Activated CD4-positive, alpha-beta T cell treated with anti-CD3 and anti-CD28 coated beads, Interleukin-2, amount 10 ng/mL, durations not matched to agents 7 days and 5 days (primary cell): ENCODE results near the gene CPLX4. TPM values are rescaled to one million over a fixed set of nuclear protein-coding genes. Genes with fewer than 3 reads are reported as not detected.

ENCODE experiments used
- CTCF ChIA-PET: fragments of 350-600 bp; sonication (Branson Sonifier 250); formaldehyde crosslinking; loops from one replicate; lab custom pipeline; 2021; ENCODE audit warnings: antibody characterized with exemption; lab: Charles Lee
- POLR2A ChIA-PET: fragments of 350-600 bp; sonication (Branson Sonifier 250); formaldehyde crosslinking; loops from one replicate; lab custom pipeline; 2021; ENCODE audit warnings: antibody characterized with exemption; lab: Charles Lee
- DNase-seq: peaks from one replicate; pipeline ENCODE4 v3.0.0-alpha.2; 2020
- H3K27ac Mint-ChIP-seq: one replicate; pipeline ENCODE4 v1.8.0; 2021; ENCODE audit warnings: mild to moderate bottlenecking, moderate library complexity, mixed read lengths
- H3K27me3 Mint-ChIP-seq: one replicate; pipeline ENCODE4 v1.8.0; 2021; ENCODE audit warnings: mixed read lengths
- H3K36me3 Mint-ChIP-seq: one replicate; pipeline ENCODE4 v1.8.0; 2021; ENCODE audit warnings: low read depth, mixed read lengths
- H3K4me1 Mint-ChIP-seq: one replicate; pipeline ENCODE4 v1.8.0; 2021; ENCODE audit warnings: mixed read lengths
- H3K4me3 Mint-ChIP-seq: one replicate; pipeline ENCODE4 v1.8.0; 2021; ENCODE audit warnings: mild to moderate bottlenecking, moderate library complexity, mixed read lengths
- H3K9me3 Mint-ChIP-seq: one replicate; pipeline ENCODE4 v1.8.0; 2021; ENCODE audit warnings: mixed read lengths
- total RNA-seq, 2 experiments: library from RNA; stranded (reverse); gene quantifications; one replicate each; pipeline ENCODE4 v1.2.3, GENCODE V29; 2021

CPLX4 gene, protein sequence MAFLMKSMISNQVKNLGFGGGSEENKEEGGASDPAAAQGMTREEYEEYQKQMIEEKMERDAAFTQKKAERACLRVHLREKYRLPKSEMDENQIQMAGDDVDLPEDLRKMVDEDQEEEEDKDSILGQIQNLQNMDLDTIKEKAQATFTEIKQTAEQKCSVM
- total RNA-seq = not detected

- Mint-ChIP-seq H3K9me3 (no peaks in the 10 kb centered on the region), H3K27ac (no peak within 1 kb of the TSS), H3K36me3 (no peaks in the 10 kb centered on the region), H3K27me3 (peaks cover 29% of the 10 kb centered on the region), H3K4me1 (no peaks in the 10 kb centered on the region), H3K4me3 (no peak within 1 kb of the TSS)
- ChIA-PET CTCF (no interaction called here), POLR2A (no interaction called here)
- DNase-seq = no peak
These were observed at the start of gene CPLX4 for GRCh38 chr18:59318460-59319050. CPLX4 (minus strand) TSS chr18:59318649; CDS start chr18:59318462, 187 bp downstream.

GRCh38 chr18:59360381-59360780 is 41.9 kb upstream of the CPLX4 start:
- Mint-ChIP-seq H3K27ac (no peak overlapping the region), H3K36me3 (peaks cover 6% of the 10 kb centered on the region), H3K4me3 (peak overlapping the region; percentile 87), H3K27me3 (peaks cover 4% of the 10 kb centered on the region), H3K9me3 (no peaks in the 10 kb centered on the region), H3K4me1 (peaks cover 36% of the 10 kb centered on the region)
- CTCF ChIA-PET = no interaction called here
- POLR2A ChIA-PET = no interaction called here
- DNase-seq = no peak

- Mint-ChIP-seq H3K27ac (peak overlapping the region; percentile 72), H3K4me1 (peaks cover 43% of the 10 kb centered on the region)
- POLR2A ChIA-PET = no interaction called here
These were observed 41.1 kb upstream of the CPLX4 start for GRCh38 chr18:59359576-59359952.

GRCh38 chr18:59358712-59359575 is 40.5 kb upstream of the CPLX4 start, which contains the start of gene LMAN1:
LMAN1 (minus strand) TSS chr18:59359265; CDS start chr18:59359244, 21 bp downstream.
- H3K4me3 Mint-ChIP-seq = peak within 1 kb of the TSS; percentile 87
- H3K9me3 Mint-ChIP-seq = no peaks in the 10 kb centered on the region
- CTCF ChIA-PET = interaction anchor here (1.5 kb wide), 1 partner anchor 11 kb away, joined by 3 read pairs; no protein-coding TSS in a partner anchor
- H3K27me3 Mint-ChIP-seq = peaks cover 2% of the 10 kb centered on the region
- DNase-seq = peak; percentile 89
- peaks cover 14% of the 10 kb centered on the region for H3K36me3 Mint-ChIP-seq
- POLR2A ChIA-PET = no interaction called here
- peak within 1 kb of the TSS; percentile 95 for H3K27ac Mint-ChIP-seq
- peaks cover 43% of the 10 kb centered on the region for H3K4me1 Mint-ChIP-seq

More at GRCh38 chr18:59359576-59359952, 41.1 kb upstream of the CPLX4 start:
- no peak for DNase-seq
- peak overlapping the region; percentile 87 for H3K4me3 Mint-ChIP-seq
- H3K27me3 Mint-ChIP-seq = peaks cover 3% of the 10 kb centered on the region
- peaks cover 13% of the 10 kb centered on the region for H3K36me3 Mint-ChIP-seq
- no peaks in the 10 kb centered on the region for H3K9me3 Mint-ChIP-seq
- CTCF ChIA-PET = interaction anchor here (0.8 to 1.5 kb wide), 2 partner anchors 10 to 43 kb away, joined by 3 read pairs; no protein-coding TSS in a partner anchor

- Mint-ChIP-seq H3K36me3 (peaks cover 15% of the 10 kb centered on the region), H3K9me3 (no peaks in the 10 kb centered on the region), H3K27ac (peak overlapping the region; percentile 95), H3K4me1 (peaks cover 44% of the 10 kb centered on the region), H3K4me3 (peak overlapping the region; percentile 87), H3K27me3 (peaks cover 2% of the 10 kb centered on the region)
- DNase-seq = no peak
- ChIA-PET CTCF (no interaction called here), POLR2A (no interaction called here)
These were observed 39.9 kb upstream of the CPLX4 start for GRCh38 chr18:59358414-59358711.

GRCh38 chr18:59357928-59358327 is 39.5 kb upstream of the CPLX4 start:
- peaks cover 19% of the 10 kb centered on the region for H3K36me3 Mint-ChIP-seq
- POLR2A ChIA-PET = no interaction called here

DNA sequence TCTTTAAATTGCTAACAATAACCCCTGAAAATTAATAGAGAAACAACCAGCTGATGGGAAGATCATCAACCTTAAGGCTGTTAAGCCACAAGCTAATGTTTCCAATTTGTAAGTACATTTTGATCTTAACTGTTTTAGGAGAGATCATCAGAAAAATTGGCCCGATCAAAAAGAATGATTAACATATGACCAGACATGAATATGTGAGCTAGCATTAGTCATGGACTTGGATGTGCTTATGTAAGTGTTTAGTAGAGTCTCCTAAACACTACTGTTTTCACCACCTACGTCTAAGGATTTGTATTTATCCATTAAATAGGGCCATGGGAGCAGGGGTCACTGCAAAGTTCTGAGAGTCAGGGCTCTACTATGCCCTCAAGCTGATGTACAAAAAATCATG is 36.3 kb upstream of the CPLX4 start:
- Mint-ChIP-seq H3K36me3 (peaks cover 42% of the 10 kb centered on the region), H3K4me1 (peaks cover 52% of the 10 kb centered on the region), H3K27me3 (no peaks in the 10 kb centered on the region), H3K9me3 (no peaks in the 10 kb centered on the region), H3K27ac (no peak overlapping the region), H3K4me3 (no peak overlapping the region)
- DNase-seq = no peak
- CTCF ChIA-PET = interaction anchor here (1.0 kb wide), 1 partner anchor 24 kb away, joined by 3 read pairs; no protein-coding TSS in a partner anchor
- POLR2A ChIA-PET = no interaction called here

More at GRCh38 chr18:59357928-59358327, 39.5 kb upstream of the CPLX4 start:
- peak overlapping the region; percentile 95 for H3K27ac Mint-ChIP-seq
- no peaks in the 10 kb centered on the region for H3K27me3 Mint-ChIP-seq
- CTCF ChIA-PET = no interaction called here
- peak overlapping the region; percentile 87 for H3K4me3 Mint-ChIP-seq
- no peak for DNase-seq
- H3K4me1 Mint-ChIP-seq = peaks cover 49% of the 10 kb centered on the region
- no peaks in the 10 kb centered on the region for H3K9me3 Mint-ChIP-seq

DNA sequence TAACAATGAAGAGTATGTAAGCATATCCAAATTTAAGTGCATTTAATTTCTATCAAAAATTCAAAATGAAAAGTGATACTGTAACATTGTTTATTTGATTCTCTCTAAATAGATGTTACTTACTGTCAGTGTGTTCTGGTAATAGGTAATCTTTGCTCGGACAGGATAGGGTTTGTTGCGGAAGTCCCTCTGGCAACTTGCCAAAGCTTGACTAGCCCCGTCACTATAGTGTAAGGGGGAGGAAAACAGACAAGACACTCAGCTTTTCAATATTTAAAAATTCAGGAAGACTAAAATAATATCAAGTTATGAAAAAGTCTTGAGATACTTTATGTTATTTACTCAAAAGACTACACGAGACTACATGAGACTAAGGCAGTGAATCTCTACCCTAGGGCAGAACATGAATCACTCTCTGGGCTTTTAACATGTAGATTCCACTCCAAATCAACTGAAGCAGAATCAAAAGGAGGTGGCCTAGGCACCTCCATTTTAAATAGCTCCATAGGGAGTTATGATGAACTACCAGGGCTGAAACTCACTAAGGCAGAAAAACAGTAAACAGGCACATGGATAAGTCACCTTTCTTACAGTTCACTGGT is 34.7 kb upstream of the CPLX4 start:
- Mint-ChIP-seq H3K27me3 (no peaks in the 10 kb centered on the region), H3K4me1 (peaks cover 46% of the 10 kb centered on the region), H3K27ac (no peak overlapping the region), H3K9me3 (no peaks in the 10 kb centered on the region), H3K4me3 (no peak overlapping the region), H3K36me3 (peaks cover 54% of the 10 kb centered on the region)
- ChIA-PET POLR2A (no interaction called here), CTCF (interaction anchor here (2.0 kb wide), 1 partner anchor 20 kb away, joined by 5 read pairs; no protein-coding TSS in a partner anchor)
- no peak for DNase-seq

DNA sequence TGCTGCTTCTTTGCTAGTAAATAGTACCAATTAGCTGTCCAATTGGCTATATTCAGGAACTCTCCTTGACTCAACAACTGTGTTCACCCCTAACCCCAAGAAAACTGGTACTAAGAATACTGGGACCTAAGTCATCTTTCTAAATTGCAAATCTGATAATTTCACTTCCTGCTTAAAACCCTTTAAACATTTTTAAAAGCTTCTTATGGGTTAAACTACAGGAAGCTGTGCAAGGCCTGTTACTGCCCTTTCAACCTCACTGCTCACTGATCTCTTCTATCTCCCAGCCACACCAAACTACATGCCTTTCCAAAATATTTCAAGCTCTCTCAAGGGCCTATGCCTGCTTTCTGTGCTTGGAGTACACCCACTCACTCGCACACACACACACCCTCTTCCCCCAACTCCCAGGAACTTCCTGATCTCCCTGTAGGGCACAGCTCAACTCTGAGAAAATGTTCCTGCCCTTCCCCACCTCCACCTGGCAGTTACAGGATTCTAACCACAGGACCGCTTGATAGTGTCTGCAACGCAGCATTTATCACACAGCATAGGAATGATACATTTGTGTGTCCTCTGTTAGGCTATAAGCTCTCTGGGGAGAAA is 33.9 kb upstream of the CPLX4 start:
- H3K4me1 Mint-ChIP-seq = peaks cover 41% of the 10 kb centered on the region
- no peak overlapping the region for H3K4me3 Mint-ChIP-seq
- DNase-seq = no peak
- ChIA-PET POLR2A (no interaction called here), CTCF (interaction anchor here (0.6 to 2.0 kb wide), 5 partner anchors 12 to 562 kb away, joined by 3 to 5 read pairs (median 4); no protein-coding TSS in a partner anchor)
- peak overlapping the region; percentile 62 for H3K27ac Mint-ChIP-seq
- peaks cover 59% of the 10 kb centered on the region for H3K36me3 Mint-ChIP-seq
- no peaks in the 10 kb centered on the region for H3K27me3 Mint-ChIP-seq
- H3K9me3 Mint-ChIP-seq = no peaks in the 10 kb centered on the region

GRCh38 chr18:59345556-59345955 is 27.1 kb upstream of the CPLX4 start:
- DNase-seq = no peak
- CTCF ChIA-PET = no interaction called here
- H3K4me3 Mint-ChIP-seq = no peak overlapping the region
- peaks cover 78% of the 10 kb centered on the region for H3K36me3 Mint-ChIP-seq
- H3K27me3 Mint-ChIP-seq = no peaks in the 10 kb centered on the region
- POLR2A ChIA-PET = no interaction called here
- peaks cover 31% of the 10 kb centered on the region for H3K4me1 Mint-ChIP-seq
- H3K27ac Mint-ChIP-seq = no peak overlapping the region
- H3K9me3 Mint-ChIP-seq = peaks cover 17% of the 10 kb centered on the region

DNA sequence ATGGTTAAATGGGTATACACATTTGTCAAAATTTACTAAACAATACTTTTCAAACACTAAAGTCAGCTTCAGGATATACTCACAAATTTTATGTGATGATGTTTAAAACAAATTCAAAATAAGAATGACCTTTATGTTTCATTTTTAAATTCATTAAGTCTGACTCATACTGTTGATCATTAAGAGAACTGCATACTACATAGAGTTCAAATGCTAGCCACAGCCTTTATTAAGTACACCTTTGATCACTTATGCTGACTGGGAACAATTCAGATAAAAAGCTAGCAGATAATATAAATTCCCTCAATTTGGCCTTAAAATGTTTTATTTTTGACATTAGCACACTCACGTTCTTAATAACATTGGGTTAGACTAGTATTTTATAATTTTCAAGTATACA is 26.5 kb upstream of the CPLX4 start:
- Mint-ChIP-seq H3K36me3 (peaks cover 83% of the 10 kb centered on the region), H3K4me1 (peaks cover 31% of the 10 kb centered on the region), H3K27me3 (no peaks in the 10 kb centered on the region), H3K9me3 (peaks cover 20% of the 10 kb centered on the region), H3K27ac (no peak overlapping the region), H3K4me3 (no peak overlapping the region)
- no peak for DNase-seq
- CTCF ChIA-PET = no interaction called here
- POLR2A ChIA-PET = no interaction called here

DNA sequence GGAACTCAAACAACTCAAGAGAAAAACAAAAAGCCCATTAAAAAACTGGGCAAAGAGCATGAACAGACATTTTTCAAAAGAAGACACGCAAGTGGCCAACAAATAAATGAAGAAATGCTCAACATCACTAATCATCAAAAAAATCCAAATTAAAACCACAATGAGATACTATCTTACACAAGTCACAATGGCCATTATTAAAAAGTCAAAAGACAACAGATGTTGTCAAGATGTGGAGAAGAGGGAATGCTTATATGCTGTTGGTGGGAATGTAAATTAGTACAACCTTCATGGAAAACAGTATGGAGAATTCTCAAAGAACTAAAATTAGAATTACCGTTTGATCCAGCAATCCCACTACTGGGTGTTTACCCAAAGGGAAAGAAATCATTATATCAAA is 25.5 kb upstream of the CPLX4 start:
- no peaks in the 10 kb centered on the region for H3K27me3 Mint-ChIP-seq
- ChIA-PET POLR2A (no interaction called here), CTCF (no interaction called here)
- H3K4me3 Mint-ChIP-seq = no peak overlapping the region
- peaks cover 31% of the 10 kb centered on the region for H3K4me1 Mint-ChIP-seq
- H3K9me3 Mint-ChIP-seq = peaks cover 21% of the 10 kb centered on the region
- H3K36me3 Mint-ChIP-seq = peaks cover 84% of the 10 kb centered on the region
- H3K27ac Mint-ChIP-seq = no peak overlapping the region
- DNase-seq = no peak
